ENCODE data around the gene LSR.
A peak's percentile ranks its signal among the peaks of the same experiment; 100 is the strongest.

The LSR gene

DNA sequence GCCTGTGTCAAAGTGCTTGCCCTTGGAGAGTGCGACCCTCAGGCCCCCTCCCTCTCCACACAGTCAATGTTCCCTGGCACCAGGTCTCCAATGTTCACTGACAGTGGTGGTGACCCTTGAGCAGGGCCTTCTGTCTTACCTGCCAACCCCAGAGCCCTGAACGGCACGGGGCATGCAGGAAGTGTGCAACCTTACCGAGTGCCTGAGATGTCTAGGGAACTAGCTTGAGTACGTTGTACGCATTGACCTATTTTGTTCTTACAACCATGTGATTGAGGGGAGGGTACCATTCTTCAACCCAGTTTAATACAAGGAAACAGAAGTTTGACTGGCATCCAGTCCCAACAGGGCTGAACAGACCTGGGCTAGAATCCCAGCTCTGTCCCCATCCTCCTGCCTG is 56.4 kb downstream of the LSR start:
- DNase-seq (ENCODE audit: low read depth): no peak
- TF ChIP-seq MAX (IDR thresholded peaks at IDR 0.05; ENCODE audit: low read depth, low read length): no peak
- TF ChIP-seq MYC (IDR thresholded peaks at IDR 0.05; ENCODE audit: low read depth, low read length): no peak
- TF ChIP-seq POLR2A (IDR thresholded peaks at IDR 0.05; ENCODE audit: extremely low read depth, insufficient read length): no peak
- TF ChIP-seq CTCF (IDR thresholded peaks at IDR 0.05; ENCODE audit: low read depth, low read length): no peak
- H3K4me3 ChIP-seq (ENCODE audit: low read depth, low read length): no peak overlapping the region

DNA sequence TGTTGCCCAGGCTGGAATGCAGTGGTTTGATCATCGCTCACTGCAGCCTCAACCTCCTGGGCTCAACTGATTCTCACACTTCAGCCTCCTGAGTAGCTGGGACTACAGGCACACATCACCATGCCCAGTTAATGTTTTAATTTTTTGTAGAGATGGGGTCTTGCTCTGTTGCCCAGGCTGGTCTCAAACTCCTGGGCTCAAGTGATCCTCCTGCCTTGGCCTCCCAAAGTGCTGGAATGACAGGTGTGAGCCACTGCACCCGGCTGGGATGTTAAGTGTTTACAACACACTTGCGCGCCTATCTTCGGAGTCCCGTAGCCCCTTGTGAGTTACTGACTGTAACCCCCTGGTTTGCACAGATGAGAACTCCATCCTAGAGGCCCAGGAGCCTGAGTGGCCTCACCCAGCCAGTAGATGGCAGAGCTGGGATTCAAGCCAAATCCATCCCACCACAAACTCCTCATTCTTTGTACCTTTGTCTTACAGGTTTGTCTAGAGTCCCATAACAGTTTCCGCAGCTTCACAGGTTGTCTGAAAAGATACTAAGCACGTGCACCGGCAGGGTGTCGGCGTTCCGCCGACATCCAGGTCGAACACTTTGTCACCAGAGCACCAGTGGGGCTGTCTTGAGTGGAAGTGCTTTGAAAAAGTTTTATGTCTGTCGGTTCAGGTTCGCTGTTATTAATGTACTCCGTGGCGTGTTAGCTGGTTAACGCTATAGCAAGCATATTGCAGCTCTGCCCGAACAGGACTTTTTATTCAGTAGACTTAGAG is 57.9 kb downstream of the LSR start:
- no peak overlapping the region for H3K4me3 ChIP-seq (ENCODE audit: low read depth, low read length)
- TF ChIP-seq POLR2A (IDR thresholded peaks at IDR 0.05; ENCODE audit: extremely low read depth, insufficient read length) (no peak), MYC (IDR thresholded peaks at IDR 0.05; ENCODE audit: low read depth, low read length) (no peak), MAX (IDR thresholded peaks at IDR 0.05; ENCODE audit: low read depth, low read length) (no peak), CTCF (IDR thresholded peaks at IDR 0.05; ENCODE audit: low read depth, low read length) (peak; percentile 41)
- DNase-seq (ENCODE audit: low read depth): peak; percentile 35

- no peak for DNase-seq (ENCODE audit: low read depth)
- no peak for TF ChIP-seq MYC (IDR thresholded peaks at IDR 0.05; ENCODE audit: low read depth, low read length)
- no peak for TF ChIP-seq CTCF (IDR thresholded peaks at IDR 0.05; ENCODE audit: low read depth, low read length)
- TF ChIP-seq MAX (IDR thresholded peaks at IDR 0.05; ENCODE audit: low read depth, low read length): no peak
- no peak for TF ChIP-seq POLR2A (IDR thresholded peaks at IDR 0.05; ENCODE audit: extremely low read depth, insufficient read length)
- H3K4me3 ChIP-seq (ENCODE audit: low read depth, low read length): no peak overlapping the region
These were observed 59.1 kb downstream of the LSR start for GRCh38 chr19:35307931-35308330.

DNA sequence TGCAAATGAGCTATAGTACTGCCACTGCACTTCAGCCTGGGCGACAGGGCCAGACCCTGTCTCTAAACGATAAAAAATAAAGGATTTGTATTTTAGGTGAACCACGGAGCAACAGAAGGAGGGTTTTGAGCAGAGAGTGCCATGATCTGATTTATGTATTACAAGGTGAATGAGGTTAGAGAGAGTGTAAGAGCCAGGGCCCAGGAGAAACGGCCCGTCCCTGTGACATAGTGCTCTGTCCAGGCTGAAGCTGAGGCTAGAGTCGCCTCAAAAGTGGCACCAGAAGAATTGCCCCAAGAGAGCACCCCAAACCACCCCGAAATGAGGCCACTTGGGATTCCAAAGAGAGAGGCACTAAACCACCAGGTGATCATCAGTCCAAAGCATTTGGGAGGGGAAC is 60.1 kb downstream of the LSR start:
- TF ChIP-seq POLR2A (IDR thresholded peaks at IDR 0.05; ENCODE audit: extremely low read depth, insufficient read length) (no peak), MAX (IDR thresholded peaks at IDR 0.05; ENCODE audit: low read depth, low read length) (no peak), MYC (IDR thresholded peaks at IDR 0.05; ENCODE audit: low read depth, low read length) (no peak), CTCF (IDR thresholded peaks at IDR 0.05; ENCODE audit: low read depth, low read length) (no peak)
- H3K4me3 ChIP-seq (ENCODE audit: low read depth, low read length): no peak overlapping the region
- DNase-seq (ENCODE audit: low read depth): no peak

DNA sequence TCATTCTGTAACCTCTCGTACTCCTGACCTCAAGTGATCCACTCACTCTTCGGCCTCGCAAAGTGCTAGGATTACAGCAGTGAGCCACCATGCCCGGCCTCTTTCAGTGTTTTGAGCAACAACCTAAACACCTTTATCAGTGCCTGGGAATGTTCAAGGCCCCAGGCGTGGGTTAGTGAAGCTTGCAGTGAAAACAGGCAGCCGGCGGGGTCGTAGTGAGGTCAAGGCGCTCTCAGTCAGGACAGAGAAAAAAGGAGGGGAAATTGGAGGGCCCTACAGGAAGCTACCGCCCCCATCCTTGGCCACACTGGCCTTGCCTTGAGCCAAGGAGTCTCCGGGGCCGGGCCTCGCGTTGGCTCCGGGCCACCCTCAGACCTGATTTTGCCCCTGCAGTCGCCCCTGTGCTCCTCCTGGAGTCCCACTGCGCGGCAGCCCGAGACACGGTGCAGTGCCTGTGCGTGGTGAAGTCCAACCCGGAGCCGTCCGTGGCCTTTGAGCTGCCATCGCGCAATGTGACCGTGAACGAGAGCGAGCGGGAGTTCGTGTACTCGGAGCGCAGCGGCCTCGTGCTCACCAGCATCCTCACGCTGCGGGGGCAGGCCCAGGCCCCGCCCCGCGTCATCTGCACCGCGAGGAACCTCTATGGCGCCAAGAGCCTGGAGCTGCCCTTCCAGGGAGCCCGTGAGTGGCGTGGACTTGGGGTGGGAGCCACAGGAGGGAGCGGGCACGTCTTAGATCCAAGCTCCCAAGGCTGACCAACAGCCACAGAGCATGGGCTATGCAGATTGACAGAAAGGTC is 60.9 kb downstream of the LSR start:
- TF ChIP-seq MYC (IDR thresholded peaks at IDR 0.05; ENCODE audit: low read depth, low read length) (no peak), POLR2A (IDR thresholded peaks at IDR 0.05; ENCODE audit: extremely low read depth, insufficient read length) (no peak), CTCF (IDR thresholded peaks at IDR 0.05; ENCODE audit: low read depth, low read length) (no peak), MAX (IDR thresholded peaks at IDR 0.05; ENCODE audit: low read depth, low read length) (no peak)
- no peak for DNase-seq (ENCODE audit: low read depth)
- H3K4me3 ChIP-seq (ENCODE audit: low read depth, low read length): no peak overlapping the region

All from NB4 (cell line).